ENCODE data around the gene IL12RB2.
"Not testable (repeated sequence)": the region's sequence is repeated elsewhere in the genome, so short reads cannot be mapped to it uniquely, and the experiment has no call there.

Gene IL12RB2

GRCh38 chr1:67404212-67404620 is 96.5 kb downstream of the IL12RB2 start:
- DNase-seq: no peak

GRCh38 chr1:67405473-67406245 is 98.0 kb downstream of the IL12RB2 start:
- no peak for DNase-seq

GRCh38 chr1:67407498-67407897 is 99.8 kb downstream of the IL12RB2 start:
- DNase-seq: no peak

GRCh38 chr1:67408148-67408547 is 100.5 kb downstream of the IL12RB2 start:
- no peak for DNase-seq

- DNase-seq: not testable (repeated sequence)
These were observed 105.4 kb downstream of the IL12RB2 start for GRCh38 chr1:67413101-67413500.

- no peak for DNase-seq
These were observed 106.9 kb downstream of the IL12RB2 start for GRCh38 chr1:67414574-67414973.

GRCh38 chr1:67415041-67415440 is 107.4 kb downstream of the IL12RB2 start:
- no peak for DNase-seq

- DNase-seq: not testable (repeated sequence)
These were observed 110.1 kb downstream of the IL12RB2 start for GRCh38 chr1:67417733-67418132.

- no peak for DNase-seq
These were observed 111.3 kb downstream of the IL12RB2 start for GRCh38 chr1:67418839-67419586.

GRCh38 chr1:67420835-67421492 is 113.3 kb downstream of the IL12RB2 start:
- no peak for DNase-seq

GRCh38 chr1:67427465-67427864 is 119.8 kb downstream of the IL12RB2 start:
- no peak for DNase-seq

GRCh38 chr1:67427947-67428346 is 120.3 kb downstream of the IL12RB2 start:
- DNase-seq: no peak

- DNase-seq: no peak
These were observed 121.4 kb downstream of the IL12RB2 start for GRCh38 chr1:67429011-67429527.

GRCh38 chr1:67429528-67430357 is 122.1 kb downstream of the IL12RB2 start:
- peak; percentile 2 for DNase-seq

GRCh38 chr1:67430358-67431155 is 122.9 kb downstream of the IL12RB2 start, which contains the start of gene SERBP1:
Gene SERBP1 (minus strand): TSS chr1:67430402. CDS start chr1:67430300, 102 bp downstream.
- DNase-seq: peak; percentile 93

GRCh38 chr1:67431156-67431765 is 123.6 kb downstream of the IL12RB2 start:
- DNase-seq: no peak

- DNase-seq: no peak
These were observed 124.4 kb downstream of the IL12RB2 start for GRCh38 chr1:67431869-67432578.

GRCh38 chr1:67432745-67433144 is 125.1 kb downstream of the IL12RB2 start:
- DNase-seq: no peak

GRCh38 chr1:67433837-67434236 is 126.2 kb downstream of the IL12RB2 start:
- no peak for DNase-seq

- DNase-seq: no peak
These were observed 126.8 kb downstream of the IL12RB2 start for GRCh38 chr1:67434491-67434890.
